ENCODE measurements around the gene FUT7. TPM values are rescaled to one million over a fixed set of nuclear protein-coding genes. Genes with fewer than 3 reads are reported as not detected.

The FUT7 gene
- total RNA-seq, 4 donors from 2014 or later: 0.60 TPM; not detected in 3

DNA sequence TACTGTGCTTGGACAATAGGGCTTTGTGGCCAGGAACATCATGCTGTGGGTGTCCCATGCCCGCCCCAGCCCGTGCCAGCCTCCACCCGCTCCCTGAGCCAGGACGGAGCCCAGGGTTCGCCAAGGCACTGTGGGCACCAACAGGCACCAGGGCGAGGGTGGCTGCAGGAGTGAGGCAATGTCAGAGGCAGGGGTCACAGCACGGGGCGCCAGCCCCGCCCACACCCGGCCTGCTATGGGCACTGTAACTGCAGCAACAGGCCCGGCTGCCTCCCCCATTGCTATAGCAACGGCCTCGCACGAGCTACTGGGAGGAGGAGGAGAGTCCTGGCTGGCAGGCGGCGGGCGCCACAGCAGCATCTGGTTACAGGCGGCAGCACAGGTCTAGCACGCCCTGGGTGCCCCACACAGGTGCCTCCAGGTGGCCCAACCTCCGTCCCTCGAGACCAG is 6.3 kb downstream of the FUT7 start:
- 40 to 69% methylated on average over 2 to 8 of the region's 21 CpGs for WGBS, 2 donors
- H3K4me3 ChIP-seq: peak overlapping the region; percentile 43 to 63 (median 57)
- H3K4me1 ChIP-seq: peaks cover 0 to 76% (median 64%) of the 10 kb centered on the region in 4 donors
- no peaks in the 10 kb centered on the region for H3K27me3 ChIP-seq
- no peaks in the 10 kb centered on the region for H3K9me3 ChIP-seq
- H3K27ac ChIP-seq: peak overlapping the region; percentile 78 to 97 (median 87)
- DNase-seq (ENCODE audit: low spot score in 2 of 2): peak; percentile 43 to 69
- peak; percentile 61 to 92 for TF ChIP-seq EP300 (IDR thresholded peaks at IDR 0.05)
- peak in 1 of 2 donors; percentile 40 for TF ChIP-seq POLR2A (IDR thresholded peaks at IDR 0.05)
- peak in 3 of 5 experiments; percentile 9 to 54 (median 42) for TF ChIP-seq CTCF (IDR thresholded peaks at IDR 0.05)
- H3K36me3 ChIP-seq: peaks cover 0 to 20% (median 0%) of the 10 kb centered on the region in 3 donors

GRCh38 chr9:137023583-137023991 is 8.3 kb downstream of the FUT7 start:
- TF ChIP-seq POLR2A (IDR thresholded peaks at IDR 0.05) (no peak), CTCF (IDR thresholded peaks at IDR 0.05) (no peak), EP300 (IDR thresholded peaks at IDR 0.05) (no peak)
- Histone ChIP-seq H3K4me3 (peak overlapping the region in 1 of 4 donors; percentile 18), H3K9me3 (no peaks in the 10 kb centered on the region), H3K27me3 (no peaks in the 10 kb centered on the region), H3K36me3 (peaks cover 0 to 40% (median 0%) of the 10 kb centered on the region in 3 donors), H3K27ac (peak overlapping the region; percentile 43 to 97 (median 87)), H3K4me1 (peaks cover 0 to 63% (median 48%) of the 10 kb centered on the region in 4 donors)
- 46 to 60% methylated on average over 11 to 15 of the region's 15 CpGs for WGBS, 2 donors
- DNase-seq (ENCODE audit: low spot score in 2 of 2): no peak

DNA sequence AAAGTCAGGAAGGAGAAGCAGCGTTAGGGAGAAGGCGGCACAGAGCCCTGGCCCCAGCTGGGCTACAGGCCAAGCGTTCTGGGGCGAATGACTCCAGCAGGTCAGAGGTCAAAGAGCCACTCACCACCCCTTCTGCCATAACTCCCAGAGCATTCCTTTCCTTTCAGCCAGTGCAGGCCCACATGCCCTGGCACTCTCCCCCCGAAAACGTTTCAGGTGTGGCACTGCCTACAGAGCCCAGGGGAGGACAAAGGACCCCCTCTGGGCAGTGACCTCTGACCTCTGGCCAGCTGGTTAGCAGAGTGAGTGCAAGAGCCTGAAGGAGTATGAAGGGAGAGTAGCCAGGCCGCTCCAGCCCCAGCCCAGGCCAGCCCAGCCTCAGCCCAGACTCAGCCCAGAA is 8.7 kb downstream of the FUT7 start:
- TF ChIP-seq CTCF (IDR thresholded peaks at IDR 0.05) (no peak), EP300 (IDR thresholded peaks at IDR 0.05) (peak in 1 of 2 donors; percentile 69)
- Histone ChIP-seq H3K36me3 (peaks cover 0 to 44% (median 0%) of the 10 kb centered on the region in 3 donors), H3K4me3 (peak overlapping the region in 1 of 4 donors; percentile 18), H3K4me1 (peaks cover 0 to 60% (median 46%) of the 10 kb centered on the region in 4 donors), H3K9me3 (no peaks in the 10 kb centered on the region), H3K27me3 (no peaks in the 10 kb centered on the region), H3K27ac (peak overlapping the region; percentile 43 to 97 (median 87))
- no peak for DNase-seq (ENCODE audit: low spot score in 2 of 2)
- WGBS, 2 donors: 34 to 59% methylated on average over 4 to 6 of the region's 7 CpGs

DNA sequence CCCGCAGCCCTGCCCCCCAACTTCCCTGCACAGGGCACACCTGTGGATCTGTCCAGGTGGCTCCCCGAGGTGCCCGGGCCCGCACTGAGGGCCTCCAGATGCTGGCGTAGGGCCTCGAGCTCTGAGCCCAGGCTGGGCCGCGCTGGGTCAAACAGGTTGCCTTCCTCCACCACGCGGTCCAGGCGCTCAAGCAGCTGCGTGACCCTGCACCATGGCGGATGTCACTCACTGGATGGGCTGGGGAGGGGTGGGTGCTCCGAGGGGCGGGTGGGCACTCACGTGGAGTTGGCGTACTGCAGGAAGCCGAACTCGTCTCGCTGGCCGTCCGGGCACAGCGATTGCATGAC is 9.3 kb downstream of the FUT7 start:
- TF ChIP-seq CTCF (IDR thresholded peaks at IDR 0.05): no peak
- H3K4me1 ChIP-seq: peaks cover 0 to 60% (median 46%) of the 10 kb centered on the region in 4 donors
- no peak for DNase-seq (ENCODE audit: low spot score in 2 of 2)
- peak overlapping the region; percentile 43 to 97 (median 87) for H3K27ac ChIP-seq
- no peaks in the 10 kb centered on the region for H3K27me3 ChIP-seq
- WGBS, 2 donors: 52 to 69% methylated on average over 6 to 23 of the region's 23 CpGs
- peaks cover 0 to 49% (median 2%) of the 10 kb centered on the region in 3 donors for H3K36me3 ChIP-seq
- H3K4me3 ChIP-seq: peak overlapping the region in 1 of 4 donors; percentile 2
- H3K9me3 ChIP-seq: no peaks in the 10 kb centered on the region

- peaks cover 0 to 55% (median 41%) of the 10 kb centered on the region in 4 donors for H3K4me1 ChIP-seq
- H3K4me3 ChIP-seq: peak overlapping the region in 1 of 4 donors; percentile 2
- no peaks in the 10 kb centered on the region for H3K27me3 ChIP-seq
- H3K9me3 ChIP-seq: no peaks in the 10 kb centered on the region
- TF ChIP-seq CTCF (IDR thresholded peaks at IDR 0.05): no peak
- no peak for TF ChIP-seq POLR2A (IDR thresholded peaks at IDR 0.05)
- TF ChIP-seq EP300 (IDR thresholded peaks at IDR 0.05): no peak
- 44 to 51% methylated on average over 23 to 24 of the region's 30 CpGs for WGBS, 2 donors
- H3K36me3 ChIP-seq: peaks cover 0 to 54% (median 4%) of the 10 kb centered on the region in 3 donors
- peak overlapping the region; percentile 43 to 97 (median 87) for H3K27ac ChIP-seq
- no peak for DNase-seq (ENCODE audit: low spot score in 2 of 2)
These were observed 9.8 kb downstream of the FUT7 start for GRCh38 chr9:137021979-137022661.

All from tibial nerve (tissue), 4 donors.